Loucy (cell line): ENCODE data around the gene TRAF3IP1.

Source experiments
- H2AFZ ChIP-seq: fragments of 200-600 bp; sonication (generic); 2 replicates; pipeline ENCODE4 v1.6.0; 2016; ENCODE audit warnings: antibody characterized with exemption, mild to moderate bottlenecking, low read length, moderate library complexity
- H3F3A ChIP-seq: fragments of 200-600 bp; 2 replicates; pipeline ENCODE4 v1.6.0; 2016; ENCODE audit warnings: antibody characterized with exemption, low read depth, mild to moderate bottlenecking
- H3K27me3 ChIP-seq: fragments of 200-600 bp; sonication (generic); 2 replicates; pipeline ENCODE4 v1.6.1; 2014; ENCODE audit warnings: low read length, mild to moderate bottlenecking; ENCODE audit not compliant: insufficient read depth, poor library complexity, severe bottlenecking
- H3K36me3 ChIP-seq: fragments of 200-600 bp; sonication (generic); 2 replicates; pipeline ENCODE4 v1.6.1; 2016; ENCODE audit warnings: low read length; ENCODE audit not compliant: insufficient read depth
- H3K4me1 ChIP-seq: fragments of 200-600 bp; sonication (generic); 2 replicates; pipeline ENCODE4 v1.5.1; 2014; ENCODE audit warnings: low read length, mild to moderate bottlenecking; ENCODE audit not compliant: insufficient read depth, poor library complexity, severe bottlenecking
- H3K4me2 ChIP-seq: fragments of 200-600 bp; sonication (generic); 2 replicates; pipeline ENCODE4 v1.6.0; 2014; ENCODE audit warnings: antibody characterized with exemption, low read length, low read depth, mild to moderate bottlenecking; ENCODE audit not compliant: poor library complexity, severe bottlenecking
- H3K4me3 ChIP-seq: fragments of 200-600 bp; sonication (generic); 2 replicates; pipeline ENCODE4 v1.5.1; 2014; ENCODE audit warnings: low read length, mild to moderate bottlenecking, mixed read lengths; ENCODE audit not compliant: poor library complexity, severe bottlenecking
- H3K79me2 ChIP-seq: fragments of 200-600 bp; sonication (generic); 2 replicates; pipeline ENCODE4 v1.6.1; 2014; ENCODE audit warnings: low read length; ENCODE audit not compliant: insufficient read depth
- H3K9ac ChIP-seq: fragments of 200-600 bp; sonication (generic); 2 replicates; pipeline ENCODE4 v1.6.0; 2014; ENCODE audit warnings: mild to moderate bottlenecking, low read depth, low read length, moderate library complexity; ENCODE audit not compliant: poor library complexity, severe bottlenecking
- H3K9me2 ChIP-seq: fragments of 200-600 bp; sonication (generic); replicated peaks from 2 replicates; pipeline ENCODE4 v1.6.1; 2016; ENCODE audit warnings: low read depth, low read length, mixed read lengths
- H3K9me3 ChIP-seq: fragments of 200-600 bp; sonication (generic); 2 replicates; pipeline ENCODE4 v1.6.1; 2014; ENCODE audit warnings: mild to moderate bottlenecking, antibody characterized with exemption, low read length, low read depth; ENCODE audit not compliant: insufficient read depth
- H4K20me1 ChIP-seq: fragments of 200-600 bp; sonication (generic); 2 replicates; pipeline ENCODE4 v1.6.0; 2014; ENCODE audit warnings: antibody characterized with exemption, low read length, mild to moderate bottlenecking; ENCODE audit not compliant: insufficient read depth, poor library complexity, severe bottlenecking
- EZH2phosphoT487 ChIP-seq: fragments of 200-600 bp; IDR thresholded peaks from 2 replicates; pipeline ENCODE4 v1.6.1; 2018; ENCODE audit warnings: antibody characterized with exemption, mild to moderate bottlenecking, moderate library complexity, borderline replicate concordance
- TF ChIP-seq, protein P1 (sequence below): fragments of 200-600 bp; sonication (generic); conservative IDR thresholded peaks from 2 replicates; pipeline ENCODE4 v1.5.1; 2014; ENCODE audit warnings: mild to moderate bottlenecking, antibody characterized with exemption, low read length

Gene TRAF3IP1

DNA sequence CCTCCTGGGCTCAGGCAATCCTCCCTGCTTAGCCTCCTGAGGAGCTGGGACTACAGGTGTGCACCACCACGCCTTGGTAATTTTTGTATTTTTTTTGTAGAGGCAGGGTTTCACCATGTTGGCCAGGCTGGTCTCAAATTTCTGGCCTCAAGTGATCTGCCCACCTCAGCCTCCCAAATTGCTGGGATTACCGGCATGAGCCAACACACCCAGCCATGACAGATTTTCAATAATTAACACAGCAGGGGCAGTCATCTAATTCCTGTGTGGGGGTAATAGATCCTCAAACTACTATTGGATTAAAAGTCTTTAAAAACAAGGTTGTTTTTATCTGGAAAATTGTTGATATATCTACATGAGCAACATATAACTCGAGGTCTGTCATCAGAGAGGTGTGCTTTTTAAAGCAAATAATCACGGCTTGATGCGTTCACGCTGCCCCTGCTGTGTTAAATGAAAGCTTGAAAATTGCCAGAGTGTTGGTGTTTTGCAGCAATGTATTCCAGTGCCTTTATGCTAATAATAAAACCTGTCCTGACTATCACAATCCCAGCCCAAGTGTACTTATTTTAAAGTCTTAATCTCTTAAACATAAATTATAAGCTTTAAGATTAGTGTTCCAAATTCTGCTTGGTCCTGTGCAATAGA lies 70.8 kb downstream of the TRAF3IP1 start:
- no peaks in the 10 kb centered on the region for H3F3A ChIP-seq
- no peaks in the 10 kb centered on the region for H3K9me2 ChIP-seq
- H3K4me1 ChIP-seq = peaks cover 39% of the 10 kb centered on the region
- TF ChIP-seq EZH2phosphoT487 = no peak
- TF ChIP-seq, protein P1, sequence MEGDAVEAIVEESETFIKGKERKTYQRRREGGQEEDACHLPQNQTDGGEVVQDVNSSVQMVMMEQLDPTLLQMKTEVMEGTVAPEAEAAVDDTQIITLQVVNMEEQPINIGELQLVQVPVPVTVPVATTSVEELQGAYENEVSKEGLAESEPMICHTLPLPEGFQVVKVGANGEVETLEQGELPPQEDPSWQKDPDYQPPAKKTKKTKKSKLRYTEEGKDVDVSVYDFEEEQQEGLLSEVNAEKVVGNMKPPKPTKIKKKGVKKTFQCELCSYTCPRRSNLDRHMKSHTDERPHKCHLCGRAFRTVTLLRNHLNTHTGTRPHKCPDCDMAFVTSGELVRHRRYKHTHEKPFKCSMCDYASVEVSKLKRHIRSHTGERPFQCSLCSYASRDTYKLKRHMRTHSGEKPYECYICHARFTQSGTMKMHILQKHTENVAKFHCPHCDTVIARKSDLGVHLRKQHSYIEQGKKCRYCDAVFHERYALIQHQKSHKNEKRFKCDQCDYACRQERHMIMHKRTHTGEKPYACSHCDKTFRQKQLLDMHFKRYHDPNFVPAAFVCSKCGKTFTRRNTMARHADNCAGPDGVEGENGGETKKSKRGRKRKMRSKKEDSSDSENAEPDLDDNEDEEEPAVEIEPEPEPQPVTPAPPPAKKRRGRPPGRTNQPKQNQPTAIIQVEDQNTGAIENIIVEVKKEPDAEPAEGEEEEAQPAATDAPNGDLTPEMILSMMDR = no peak
- no peaks in the 10 kb centered on the region for H4K20me1 ChIP-seq
- no peaks in the 10 kb centered on the region for H3K27me3 ChIP-seq
- H3K9ac ChIP-seq = no peak overlapping the region
- H2AFZ ChIP-seq = no peak overlapping the region
- H3K9me3 ChIP-seq = no peaks in the 10 kb centered on the region
- H3K4me3 ChIP-seq = no peak overlapping the region
- no peak overlapping the region for H3K4me2 ChIP-seq
- H3K36me3 ChIP-seq = no peaks in the 10 kb centered on the region
- H3K79me2 ChIP-seq = no peaks in the 10 kb centered on the region

DNA sequence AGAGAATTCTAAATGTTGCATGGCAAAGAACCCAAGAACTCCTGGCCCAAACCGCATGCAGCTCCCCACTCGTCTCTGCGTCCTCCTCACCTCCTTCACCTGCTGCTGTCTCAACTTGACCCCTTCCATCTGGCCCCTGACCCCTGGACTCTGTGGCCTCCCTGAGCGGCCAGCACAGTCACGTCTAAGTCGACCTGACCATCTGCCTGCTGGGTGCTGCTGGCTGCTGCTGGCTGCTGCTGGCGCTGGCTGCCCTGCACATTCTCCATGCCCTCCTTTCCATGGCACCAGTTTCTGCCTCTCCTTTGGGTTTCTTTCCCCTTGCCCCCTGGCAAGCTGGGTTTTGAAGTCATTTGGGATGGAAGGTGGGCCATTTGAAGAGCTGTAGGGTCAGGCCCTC lies 76.3 kb downstream of the TRAF3IP1 start:
- Histone ChIP-seq H3K4me3 (no peak overlapping the region), H3K79me2 (no peaks in the 10 kb centered on the region), H3K4me1 (peaks cover 27% of the 10 kb centered on the region), H3K27me3 (no peaks in the 10 kb centered on the region), H3K36me3 (no peaks in the 10 kb centered on the region), H2AFZ (no peak overlapping the region), H3K9me3 (no peaks in the 10 kb centered on the region), H3K9ac (no peak overlapping the region), H4K20me1 (no peaks in the 10 kb centered on the region), H3K9me2 (no peaks in the 10 kb centered on the region), H3K4me2 (no peak overlapping the region), H3F3A (0 out of 2 replicates have a peak, but pooled peaks cover 4% of the 10 kb centered on the region)
- TF ChIP-seq, protein P1 = no peak
- no peak for TF ChIP-seq EZH2phosphoT487

DNA sequence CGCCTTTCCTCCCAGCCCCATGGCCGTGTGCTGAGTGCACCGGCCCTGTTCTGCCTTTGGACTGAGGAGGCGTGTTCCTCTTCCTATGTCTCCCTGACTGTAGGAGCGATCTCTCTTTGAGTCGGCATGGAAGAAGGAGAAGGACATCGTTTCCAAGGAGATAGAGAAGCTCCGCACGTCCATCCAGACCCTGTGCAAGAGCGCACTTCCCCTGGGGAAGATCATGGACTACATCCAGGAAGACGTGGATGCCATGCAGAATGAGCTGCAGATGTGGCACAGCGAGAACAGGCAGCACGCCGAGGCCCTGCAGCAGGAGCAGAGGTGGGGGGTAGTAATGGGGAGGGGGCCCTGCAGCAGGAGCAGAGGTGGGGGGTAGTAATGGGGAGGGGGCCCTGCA lies 77.0 kb downstream of the TRAF3IP1 start:
- Histone ChIP-seq H3K27me3 (no peaks in the 10 kb centered on the region), H3K4me3 (no peak overlapping the region), H3K9ac (no peak overlapping the region), H3K9me2 (no peaks in the 10 kb centered on the region), H3K4me2 (no peak overlapping the region), H3K4me1 (peaks cover 27% of the 10 kb centered on the region), H4K20me1 (no peaks in the 10 kb centered on the region), H3F3A (0 out of 2 replicates have a peak, but pooled peaks cover 4% of the 10 kb centered on the region), H2AFZ (no peak overlapping the region), H3K79me2 (no peaks in the 10 kb centered on the region), H3K36me3 (no peaks in the 10 kb centered on the region), H3K9me3 (no peaks in the 10 kb centered on the region)
- TF ChIP-seq EZH2phosphoT487 = no peak
- TF ChIP-seq, protein P1 = no peak
